OCI-LY3 (cell line): ENCODE results near the gene FRMD4A.

Experiments used
- EZH2phosphoT487 ChIP-seq: fragments of 200-600 bp; shearing (Covaris generic); IDR thresholded peaks from 2 replicates; pipeline ENCODE4 v1.6.1; 2018; ENCODE audit warnings: antibody characterized with exemption, mixed run types, low read depth
- TF ChIP-seq, protein P1 (sequence below): fragments of 200-600, 300-600 bp; sonication (generic); IDR thresholded peaks from 2 replicates; pipeline ENCODE4 v1.5.1; 2014; ENCODE audit warnings: antibody characterized with exemption, low read length, low read depth

DNA sequence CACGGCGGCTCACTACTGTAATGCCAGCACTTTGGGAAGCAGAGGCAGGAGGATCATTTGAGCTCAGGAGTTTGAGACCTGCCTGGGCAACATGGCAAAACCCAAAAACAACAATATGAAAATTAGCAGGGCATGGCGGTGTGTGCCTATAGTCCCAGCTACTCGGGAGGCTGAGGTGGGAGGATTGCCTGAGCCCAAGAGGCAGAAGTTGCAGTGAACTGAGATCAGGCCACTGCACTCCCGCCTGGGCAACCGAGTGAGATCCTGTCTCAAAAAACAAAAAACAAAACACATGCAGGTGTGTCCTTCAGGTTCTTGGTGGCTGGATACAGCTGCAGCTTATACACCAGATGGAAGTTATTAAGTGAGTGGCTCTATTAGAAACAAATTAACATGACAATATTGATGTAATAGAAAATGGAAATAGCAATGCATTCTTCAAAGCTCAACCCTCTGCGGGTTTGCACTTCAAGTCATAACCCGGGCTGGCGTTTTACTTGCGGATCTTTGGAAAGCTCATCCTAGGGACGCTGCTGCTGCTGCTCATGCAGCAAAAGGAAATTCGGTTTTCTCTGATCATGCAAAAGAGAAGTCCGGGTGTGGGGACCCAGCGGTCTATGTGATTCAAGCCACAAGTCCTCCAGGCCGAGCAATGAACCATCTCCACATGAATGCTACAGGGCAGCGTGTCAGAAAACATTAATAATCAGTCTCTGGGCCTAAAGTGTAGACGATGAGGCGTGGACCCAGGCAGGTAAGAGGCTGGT lies 462.0 kb downstream of the FRMD4A start:
- TF ChIP-seq, protein P1, sequence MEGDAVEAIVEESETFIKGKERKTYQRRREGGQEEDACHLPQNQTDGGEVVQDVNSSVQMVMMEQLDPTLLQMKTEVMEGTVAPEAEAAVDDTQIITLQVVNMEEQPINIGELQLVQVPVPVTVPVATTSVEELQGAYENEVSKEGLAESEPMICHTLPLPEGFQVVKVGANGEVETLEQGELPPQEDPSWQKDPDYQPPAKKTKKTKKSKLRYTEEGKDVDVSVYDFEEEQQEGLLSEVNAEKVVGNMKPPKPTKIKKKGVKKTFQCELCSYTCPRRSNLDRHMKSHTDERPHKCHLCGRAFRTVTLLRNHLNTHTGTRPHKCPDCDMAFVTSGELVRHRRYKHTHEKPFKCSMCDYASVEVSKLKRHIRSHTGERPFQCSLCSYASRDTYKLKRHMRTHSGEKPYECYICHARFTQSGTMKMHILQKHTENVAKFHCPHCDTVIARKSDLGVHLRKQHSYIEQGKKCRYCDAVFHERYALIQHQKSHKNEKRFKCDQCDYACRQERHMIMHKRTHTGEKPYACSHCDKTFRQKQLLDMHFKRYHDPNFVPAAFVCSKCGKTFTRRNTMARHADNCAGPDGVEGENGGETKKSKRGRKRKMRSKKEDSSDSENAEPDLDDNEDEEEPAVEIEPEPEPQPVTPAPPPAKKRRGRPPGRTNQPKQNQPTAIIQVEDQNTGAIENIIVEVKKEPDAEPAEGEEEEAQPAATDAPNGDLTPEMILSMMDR, result no peak
- TF ChIP-seq EZH2phosphoT487, result no peak
